Ishikawa (cell line): ENCODE results near the gene TBXAS1.

ENCODE experiments used
- CEBPB ChIP-seq: IDR thresholded peaks from 2 replicates; pipeline ENCODE4 v1.6.1; 2012
- CREB1 ChIP-seq: IDR thresholded peaks from 2 replicates; pipeline ENCODE4 v1.6.1; 2012; ENCODE audit warnings: low read depth
- EP300 ChIP-seq: IDR thresholded peaks from 2 replicates; pipeline ENCODE4 v1.6.1; 2012; ENCODE audit warnings: borderline replicate concordance
- MAX ChIP-seq: IDR thresholded peaks from 2 replicates; pipeline ENCODE4 v1.6.1; 2012
- NFIC ChIP-seq: IDR thresholded peaks from 2 replicates; pipeline ENCODE4 v1.6.1; 2012
- TCF12 ChIP-seq: IDR thresholded peaks from 2 replicates; pipeline ENCODE4 v1.6.1; 2012; ENCODE audit warnings: low read depth
- TEAD4 ChIP-seq: IDR thresholded peaks from 2 replicates; pipeline ENCODE4 v1.6.1; 2012
- YY1 ChIP-seq: IDR thresholded peaks from 2 replicates; pipeline ENCODE4 v1.6.1; 2012; ENCODE audit warnings: low read depth

- TF ChIP-seq EP300 = no peak
- TF ChIP-seq MAX = no peak
- TF ChIP-seq YY1 = no peak
- TF ChIP-seq NFIC = no peak
- TF ChIP-seq TCF12 = no peak
- TF ChIP-seq CEBPB = no peak
- TF ChIP-seq CREB1 = no peak
- TF ChIP-seq TEAD4 = no peak
These were observed 164.5 kb downstream of the TBXAS1 start for GRCh38 chr7:139993592-139993991.
